Thymus (tissue), 11 donors: ENCODE data around the gene PLAGL1. TPM values are rescaled to one million over a fixed set of nuclear protein-coding genes. Genes with fewer than 3 reads are reported as not detected.

ENCODE experiments used
- DNase-seq, 9 donors: peaks; one replicate each; pipeline ENCODE4 v3.0.0-alpha.2; 2013; ENCODE audit warnings: low spot score in 9 of 9, low read depth in 6 of 9, missing footprints in 1 of 9
- H3K27ac ChIP-seq, 2 donors: one replicate each; pipeline ENCODE4 v1.5.1; 2013; ENCODE audit warnings: control low read depth in 1 of 2, low read depth in 1 of 2, low read length in 1 of 2, mild to moderate bottlenecking in 1 of 2, moderate library complexity in 1 of 2
- H3K27me3 ChIP-seq, 2 donors: one replicate each; pipeline ENCODE4 v1.5.1; 2013; ENCODE audit warnings: low read length in 1 of 2; ENCODE audit not compliant: control insufficient read depth in 2 of 2, insufficient read depth in 1 of 2
- H3K36me3 ChIP-seq, 2 donors: one replicate each; pipeline ENCODE4 v1.5.1; 2013; ENCODE audit warnings: low read length in 1 of 2, mild to moderate bottlenecking in 1 of 2, moderate library complexity in 1 of 2; ENCODE audit not compliant: control insufficient read depth in 2 of 2, insufficient read depth in 2 of 2
- H3K4me1 ChIP-seq, 2 donors: one replicate each; pipeline ENCODE4 v1.5.1; 2013; ENCODE audit warnings: low read length in 2 of 2; ENCODE audit not compliant: control insufficient read depth in 2 of 2, insufficient read depth in 2 of 2
- H3K4me3 ChIP-seq, 2 donors: one replicate each; pipeline ENCODE4 v1.5.1; 2013; ENCODE audit warnings: low read length in 2 of 2, control low read depth in 1 of 2, mild to moderate bottlenecking in 1 of 2
- H3K9me3 ChIP-seq, 2 donors: one replicate each; pipeline ENCODE4 v1.5.1; 2013; ENCODE audit warnings: low read length in 1 of 2, mild to moderate bottlenecking in 1 of 2; ENCODE audit not compliant: control insufficient read depth in 2 of 2, insufficient read depth in 1 of 2
- WGBS: extraction: QIAGEN DNeasy Blood & Tissue Kit; methylation state at CpG from one replicate; pipeline ENCODE4 v1.1.7; 2013; 5-methylcytosine and 5-hydroxymethylcytosine counted together
- polyA plus RNA-seq: library from polyadenylated mRNA; stranded (reverse); fragments of 200-250 nt; gene quantifications from one replicate; pipeline ENCODE4 v1.2.3, GENCODE V29; 2013
- total RNA-seq: library from RNA; stranded (reverse); fragments of 120-200 nt; gene quantifications from one replicate; pipeline ENCODE4 v1.2.4, GENCODE V29; 2013
- donor health status: healthy.

PLAGL1 gene
- total and polyA plus RNA-seq, 2 donors: 5.4 to 9.8 TPM

DNA sequence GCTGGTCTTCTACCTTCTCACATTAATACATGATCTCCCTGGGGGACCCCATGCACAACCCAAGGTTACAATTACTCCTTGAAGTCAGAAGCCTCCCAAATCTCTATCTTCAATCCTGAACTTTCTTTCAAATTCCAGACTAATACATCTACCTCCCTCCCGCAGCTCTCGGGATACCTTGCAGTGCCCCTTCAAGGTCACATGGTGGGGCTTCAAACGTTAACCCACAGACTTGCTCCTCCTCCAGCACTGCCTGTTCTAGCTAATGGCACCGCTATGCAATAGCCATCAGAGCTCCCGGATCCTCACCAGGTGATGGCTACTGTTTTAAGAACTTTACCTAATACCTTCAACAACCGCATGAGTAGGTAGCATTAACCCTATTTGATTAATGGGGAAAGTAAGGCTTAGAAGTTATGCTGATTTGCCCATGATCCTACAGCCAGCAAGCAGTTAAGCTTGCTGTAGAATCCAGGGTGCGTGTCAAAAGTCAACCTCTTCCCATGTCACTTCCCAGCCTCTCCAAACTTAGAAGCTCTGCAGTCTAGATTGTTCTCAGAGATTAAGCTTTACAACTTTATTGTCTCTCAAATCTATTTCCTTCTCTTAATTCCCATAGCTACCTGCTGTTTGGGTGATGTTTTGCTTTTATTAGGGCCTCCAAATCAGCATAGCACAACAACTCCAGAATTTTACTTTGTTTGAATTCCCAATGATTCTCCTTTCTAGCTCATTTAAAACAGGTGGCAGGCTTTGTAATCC is 44.7 kb downstream of the PLAGL1 start:
- DNase-seq: no peak
- Histone ChIP-seq H3K4me1 (no peaks in the 10 kb centered on the region), H3K27me3 (no peaks in the 10 kb centered on the region), H3K4me3 (no peak overlapping the region), H3K27ac (no peak overlapping the region), H3K36me3 (no peaks in the 10 kb centered on the region), H3K9me3 (no peaks in the 10 kb centered on the region)
- WGBS: 89% methylated on average over 7 of the region's 7 CpGs

DNA sequence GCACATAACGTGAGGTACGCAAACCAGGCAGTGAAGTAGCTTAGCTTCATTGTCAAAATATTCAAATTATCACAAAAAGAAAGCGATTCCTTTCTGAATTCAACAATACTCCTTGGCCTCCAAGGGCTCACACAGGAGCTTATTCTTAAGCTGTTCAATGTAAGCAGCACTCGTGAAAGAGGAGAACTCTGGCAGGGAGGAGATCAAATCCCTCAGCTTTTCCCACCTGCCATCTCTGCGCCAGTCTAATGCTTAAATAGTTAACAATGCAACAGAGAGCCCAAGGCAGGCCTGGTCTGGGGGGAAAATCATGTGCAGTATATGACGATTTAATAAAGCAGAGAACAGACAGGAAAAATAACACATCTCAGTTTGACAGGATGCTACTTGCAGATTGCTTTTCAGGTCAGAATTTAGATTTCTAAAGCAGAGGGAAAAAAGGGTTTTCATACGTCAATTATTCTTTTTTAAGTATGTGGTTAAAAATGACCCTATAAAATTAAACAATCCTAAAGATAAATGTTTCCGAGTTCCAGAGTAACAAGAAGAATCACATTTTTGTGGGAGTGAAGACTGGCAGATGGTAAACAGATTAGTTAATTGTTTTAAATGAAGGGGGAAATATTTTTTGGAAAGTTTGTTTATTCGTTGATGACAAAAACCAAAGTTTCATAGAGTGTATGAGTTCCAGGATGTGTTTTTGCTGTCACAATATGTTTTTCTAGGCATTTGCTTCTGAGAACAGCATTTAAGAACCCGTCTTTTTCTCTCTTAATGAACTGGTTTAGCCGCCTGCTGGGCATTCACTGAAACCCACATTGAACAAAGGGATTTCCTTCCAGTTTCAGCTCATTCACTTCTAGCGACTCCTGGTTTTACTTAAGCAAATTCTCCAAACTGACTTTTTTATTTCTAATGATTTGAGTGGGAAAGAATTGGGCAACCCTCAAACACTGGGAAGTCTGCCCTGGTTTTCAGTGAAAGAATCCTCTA is 45.9 kb downstream of the PLAGL1 start:
- H3K4me1 ChIP-seq: no peaks in the 10 kb centered on the region
- H3K27ac ChIP-seq: no peak overlapping the region
- no peaks in the 10 kb centered on the region for H3K9me3 ChIP-seq
- no peaks in the 10 kb centered on the region for H3K36me3 ChIP-seq
- no peak for DNase-seq
- H3K27me3 ChIP-seq: no peaks in the 10 kb centered on the region
- 95% methylated on average over 12 of the region's 12 CpGs for WGBS
- no peak overlapping the region for H3K4me3 ChIP-seq

DNA sequence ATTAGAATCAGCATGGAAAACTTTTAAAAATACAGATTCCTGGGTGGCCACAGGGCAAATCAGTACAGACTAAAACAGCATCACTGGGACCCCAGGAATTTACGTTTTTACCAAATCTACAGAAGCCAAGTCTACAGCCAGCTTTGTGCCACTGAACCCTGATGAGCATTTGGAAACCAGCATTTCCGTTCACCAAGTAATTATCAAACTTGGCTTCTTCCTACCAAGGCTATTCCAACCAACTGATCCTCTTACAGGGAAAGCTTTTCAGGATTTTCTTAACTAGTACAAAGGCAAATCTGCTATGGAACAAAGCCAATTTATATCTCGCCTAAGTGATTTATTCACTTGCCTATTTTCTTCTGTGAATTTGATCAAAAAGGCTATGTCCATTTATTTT is 47.0 kb downstream of the PLAGL1 start:
- H3K9me3 ChIP-seq: no peaks in the 10 kb centered on the region
- WGBS: 95% methylated on average over 3 of the region's 3 CpGs
- no peak overlapping the region for H3K4me3 ChIP-seq
- no peak for DNase-seq
- no peaks in the 10 kb centered on the region for H3K4me1 ChIP-seq
- no peak overlapping the region for H3K27ac ChIP-seq
- no peaks in the 10 kb centered on the region for H3K36me3 ChIP-seq
- H3K27me3 ChIP-seq: no peaks in the 10 kb centered on the region

DNA sequence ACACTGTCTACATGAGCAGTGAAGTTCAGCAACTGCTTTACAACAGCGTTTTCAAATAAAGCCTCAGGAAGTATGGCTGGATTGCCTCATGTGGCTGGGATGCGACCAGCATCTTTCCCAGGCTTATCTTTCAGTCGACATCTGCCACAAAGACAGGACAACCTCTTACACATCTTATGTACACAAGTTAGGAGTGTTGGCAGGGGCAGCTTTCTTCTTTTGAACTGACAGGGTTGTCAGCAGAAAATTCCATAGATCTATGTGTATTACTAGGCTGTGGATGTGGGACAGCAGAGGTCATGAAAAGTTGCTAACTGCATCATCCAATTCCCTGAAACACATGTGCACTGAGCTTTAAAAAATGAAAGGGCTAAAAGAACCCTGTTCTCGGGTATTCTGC is 48.1 kb downstream of the PLAGL1 start:
- no peak for DNase-seq
- H3K27ac ChIP-seq: no peak overlapping the region
- no peaks in the 10 kb centered on the region for H3K9me3 ChIP-seq
- H3K27me3 ChIP-seq: no peaks in the 10 kb centered on the region
- no peak overlapping the region for H3K4me3 ChIP-seq
- no peaks in the 10 kb centered on the region for H3K4me1 ChIP-seq
- WGBS: 93% methylated on average over 4 of the region's 4 CpGs
- no peaks in the 10 kb centered on the region for H3K36me3 ChIP-seq

DNA sequence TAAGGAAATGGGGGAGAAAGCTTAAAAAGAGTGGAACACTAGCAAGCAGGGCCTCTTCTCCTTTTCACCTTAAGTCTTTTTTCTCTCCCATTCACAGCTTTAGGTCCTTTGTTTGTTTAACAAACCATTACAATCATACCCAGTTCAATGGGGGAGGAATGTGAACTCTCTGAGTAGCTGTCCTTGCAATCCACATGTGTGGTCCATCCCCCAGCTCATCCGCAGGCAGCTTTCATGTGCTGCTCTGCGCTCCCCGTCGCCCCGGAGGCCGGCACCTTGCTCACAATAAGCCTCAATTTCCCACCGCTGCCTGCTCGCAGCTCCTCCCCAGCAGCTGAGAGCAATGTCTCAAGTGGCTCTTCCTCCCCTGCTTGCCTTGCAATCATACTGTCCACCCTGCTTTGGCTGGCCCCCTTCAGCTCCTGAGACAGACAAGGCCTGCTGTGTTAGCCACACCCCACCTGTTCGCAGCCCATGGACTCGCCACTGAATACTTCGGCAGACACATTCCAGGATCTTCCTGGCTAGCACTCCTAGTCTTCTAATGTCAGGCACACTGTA is 49.1 kb downstream of the PLAGL1 start:
- Histone ChIP-seq H3K4me1 (no peaks in the 10 kb centered on the region), H3K9me3 (no peaks in the 10 kb centered on the region), H3K27ac (no peak overlapping the region), H3K4me3 (no peak overlapping the region), H3K27me3 (no peaks in the 10 kb centered on the region), H3K36me3 (no peaks in the 10 kb centered on the region)
- WGBS: 96% methylated on average over 11 of the region's 11 CpGs
- DNase-seq: no peak

DNA sequence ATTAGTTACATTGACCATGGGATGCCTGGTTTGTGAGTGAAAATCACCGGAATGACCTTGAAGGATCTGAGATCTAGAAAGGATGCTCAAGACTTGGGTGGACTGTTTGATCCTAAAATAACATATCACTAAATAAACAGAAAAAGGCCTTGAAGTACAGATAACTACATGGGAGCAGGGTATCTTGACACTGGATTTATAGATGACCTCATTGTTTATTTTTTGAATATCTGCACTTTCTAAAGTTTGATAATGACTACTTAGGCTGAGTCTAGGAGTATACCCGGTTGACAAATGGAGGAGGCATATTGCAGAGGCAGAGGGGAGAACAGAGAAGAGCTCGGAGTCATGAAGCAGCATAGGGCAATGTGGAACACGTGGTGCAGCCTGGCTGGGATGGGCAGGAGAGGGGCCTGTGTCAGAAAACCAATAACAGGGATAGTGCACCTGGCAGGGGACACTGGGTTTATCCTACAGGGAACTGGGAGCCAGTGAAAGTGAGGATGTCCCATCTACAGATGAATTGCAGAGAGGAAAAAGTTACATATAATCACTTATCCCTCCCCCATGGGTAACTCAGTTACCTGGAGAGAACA is 50.3 kb downstream of the PLAGL1 start:
- H3K4me1 ChIP-seq: no peaks in the 10 kb centered on the region
- no peaks in the 10 kb centered on the region for H3K9me3 ChIP-seq
- no peak for DNase-seq
- H3K4me3 ChIP-seq: no peak overlapping the region
- no peak overlapping the region for H3K27ac ChIP-seq
- H3K36me3 ChIP-seq: no peaks in the 10 kb centered on the region
- H3K27me3 ChIP-seq: no peaks in the 10 kb centered on the region
- 94% methylated on average over 4 of the region's 4 CpGs for WGBS

DNA sequence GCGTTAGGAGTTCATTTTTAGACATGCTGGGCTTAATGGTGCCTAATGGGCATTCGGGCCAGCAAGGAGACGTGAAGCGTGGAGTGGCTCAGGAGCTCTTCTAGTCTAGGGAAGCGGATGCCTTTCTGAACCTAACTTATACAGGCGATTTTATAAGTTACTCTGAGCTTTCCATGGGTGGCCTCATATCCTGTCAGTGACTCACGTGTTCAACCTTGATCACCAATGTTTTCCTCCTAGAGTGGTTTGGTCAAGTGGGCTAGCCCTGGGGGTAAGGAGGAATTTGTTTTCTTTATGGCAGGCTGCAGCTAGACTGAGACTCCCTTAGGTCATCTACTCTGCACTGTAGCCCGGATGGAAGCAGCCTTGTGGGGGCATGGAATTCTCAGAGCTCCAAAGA is 52.1 kb downstream of the PLAGL1 start:
- H3K27me3 ChIP-seq: no peaks in the 10 kb centered on the region
- H3K27ac ChIP-seq: no peak overlapping the region
- H3K4me1 ChIP-seq: no peaks in the 10 kb centered on the region
- no peak for DNase-seq
- no peak overlapping the region for H3K4me3 ChIP-seq
- H3K36me3 ChIP-seq: no peaks in the 10 kb centered on the region
- 98% methylated on average over 8 of the region's 8 CpGs for WGBS
- H3K9me3 ChIP-seq: no peaks in the 10 kb centered on the region

DNA sequence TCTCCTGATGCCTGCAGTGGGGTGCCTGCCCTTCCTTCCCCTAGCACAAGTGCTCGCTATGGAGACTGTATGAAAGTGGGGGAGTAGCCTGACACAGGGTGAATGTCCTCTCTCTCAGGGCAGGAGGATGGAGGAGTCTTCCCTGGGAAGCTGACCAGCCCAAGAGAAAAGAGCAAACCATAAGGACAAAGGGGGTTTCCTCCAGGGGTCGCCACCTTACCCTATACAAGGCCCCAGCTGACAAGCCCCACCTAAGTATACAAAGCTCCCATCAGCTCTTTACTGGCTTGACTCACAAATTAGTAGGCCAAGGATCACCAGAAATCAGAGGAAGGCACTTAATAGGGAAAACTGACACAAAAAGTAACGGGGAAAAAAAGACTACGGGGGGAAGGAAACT is 54.1 kb downstream of the PLAGL1 start:
- H3K9me3 ChIP-seq: no peaks in the 10 kb centered on the region
- H3K4me1 ChIP-seq: no peaks in the 10 kb centered on the region
- no peak for DNase-seq
- H3K27ac ChIP-seq: no peak overlapping the region
- H3K4me3 ChIP-seq: no peak overlapping the region
- no peaks in the 10 kb centered on the region for H3K27me3 ChIP-seq
- WGBS: 97% methylated on average over 4 of the region's 4 CpGs
- H3K36me3 ChIP-seq: no peaks in the 10 kb centered on the region
